GM20000 (cell line): ENCODE data around the gene GIGYF1.

Experiments
- DNase-seq: peaks from one replicate; pipeline ENCODE4 v3.0.0; 2012; ENCODE audit warnings: low spot score
- TF ChIP-seq, protein P1 (sequence below): IDR thresholded peaks from 2 replicates; pipeline ENCODE4 v1.5.1; 2012; ENCODE audit warnings: mild to moderate bottlenecking, control low read depth; ENCODE audit errors: extremely low read depth, missing control alignments

The GIGYF1 gene

DNA sequence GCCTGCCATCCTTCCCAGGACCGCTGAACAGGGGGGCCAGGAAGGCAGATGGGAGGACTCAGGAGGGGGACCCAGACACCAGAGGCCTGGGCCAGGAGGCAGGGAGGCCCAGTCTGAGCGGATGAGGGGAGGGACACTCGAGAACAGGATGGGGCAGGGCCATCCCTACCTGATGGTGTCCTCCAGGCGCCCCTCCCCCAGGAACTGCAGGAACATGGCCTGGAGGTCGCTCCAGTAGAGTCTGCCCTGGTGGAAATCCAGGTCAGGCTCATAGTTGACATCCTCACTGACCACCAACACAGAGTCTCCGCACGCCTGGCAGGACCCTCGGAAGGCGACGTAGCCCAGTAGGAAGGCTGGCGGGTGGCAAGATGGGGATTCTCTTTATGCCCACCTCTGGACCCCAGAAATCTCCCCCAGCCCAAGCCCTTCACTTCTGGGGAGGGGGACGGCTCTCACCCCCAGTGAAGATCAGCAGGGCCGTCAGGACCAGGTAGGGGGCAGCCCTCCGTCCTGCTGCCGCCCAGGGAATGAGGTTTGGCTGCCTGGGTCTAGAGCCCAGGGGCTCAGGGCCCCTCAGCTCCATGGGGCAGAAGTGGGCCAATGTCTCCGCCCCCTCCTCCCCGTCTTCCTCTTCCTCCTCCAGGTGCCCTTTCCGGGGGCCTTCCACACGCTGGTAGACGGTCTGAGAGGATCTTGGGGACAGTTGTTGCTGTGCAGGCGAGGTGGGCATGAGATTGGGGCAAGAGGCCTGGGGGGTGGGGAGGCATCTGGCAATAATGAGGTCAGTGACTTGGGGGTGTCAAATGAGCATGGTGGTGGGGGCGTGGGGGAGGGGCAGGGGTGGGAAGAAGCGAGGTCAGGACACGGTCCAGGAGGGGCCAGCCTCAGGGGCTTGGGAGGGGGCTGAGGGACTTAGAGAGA, 53.3 kb downstream of the GIGYF1 start:
- no peak for DNase-seq
- TF ChIP-seq, protein P1, sequence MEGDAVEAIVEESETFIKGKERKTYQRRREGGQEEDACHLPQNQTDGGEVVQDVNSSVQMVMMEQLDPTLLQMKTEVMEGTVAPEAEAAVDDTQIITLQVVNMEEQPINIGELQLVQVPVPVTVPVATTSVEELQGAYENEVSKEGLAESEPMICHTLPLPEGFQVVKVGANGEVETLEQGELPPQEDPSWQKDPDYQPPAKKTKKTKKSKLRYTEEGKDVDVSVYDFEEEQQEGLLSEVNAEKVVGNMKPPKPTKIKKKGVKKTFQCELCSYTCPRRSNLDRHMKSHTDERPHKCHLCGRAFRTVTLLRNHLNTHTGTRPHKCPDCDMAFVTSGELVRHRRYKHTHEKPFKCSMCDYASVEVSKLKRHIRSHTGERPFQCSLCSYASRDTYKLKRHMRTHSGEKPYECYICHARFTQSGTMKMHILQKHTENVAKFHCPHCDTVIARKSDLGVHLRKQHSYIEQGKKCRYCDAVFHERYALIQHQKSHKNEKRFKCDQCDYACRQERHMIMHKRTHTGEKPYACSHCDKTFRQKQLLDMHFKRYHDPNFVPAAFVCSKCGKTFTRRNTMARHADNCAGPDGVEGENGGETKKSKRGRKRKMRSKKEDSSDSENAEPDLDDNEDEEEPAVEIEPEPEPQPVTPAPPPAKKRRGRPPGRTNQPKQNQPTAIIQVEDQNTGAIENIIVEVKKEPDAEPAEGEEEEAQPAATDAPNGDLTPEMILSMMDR, result no peak

DNA sequence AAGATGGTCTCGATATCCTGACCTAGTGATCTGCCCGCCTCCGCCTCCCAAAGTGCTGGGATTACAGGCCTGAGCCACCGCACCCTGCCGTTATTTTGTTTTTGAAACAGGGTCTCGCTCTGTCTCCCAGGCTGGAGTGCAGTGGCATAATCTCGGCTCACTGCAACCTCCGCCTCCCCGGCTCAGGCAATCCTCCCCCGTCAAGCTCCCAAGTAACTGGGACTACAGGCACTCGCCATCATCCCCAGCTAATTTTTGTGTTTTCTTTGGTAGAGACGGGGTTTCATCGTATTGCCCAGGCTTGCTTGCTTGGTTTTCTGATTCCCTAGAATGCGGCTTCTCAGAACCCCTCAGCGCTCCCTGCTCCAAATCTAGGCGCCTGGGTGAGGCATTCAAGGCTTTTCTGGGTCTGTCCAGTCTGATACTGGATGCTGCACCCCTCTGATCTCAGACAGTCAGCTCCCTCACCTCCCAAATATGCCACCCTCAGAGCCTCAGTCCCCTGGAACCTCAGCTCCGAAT, 54.0 kb downstream of the GIGYF1 start:
- TF ChIP-seq, protein P1, result no peak
- DNase-seq, result no peak

DNA sequence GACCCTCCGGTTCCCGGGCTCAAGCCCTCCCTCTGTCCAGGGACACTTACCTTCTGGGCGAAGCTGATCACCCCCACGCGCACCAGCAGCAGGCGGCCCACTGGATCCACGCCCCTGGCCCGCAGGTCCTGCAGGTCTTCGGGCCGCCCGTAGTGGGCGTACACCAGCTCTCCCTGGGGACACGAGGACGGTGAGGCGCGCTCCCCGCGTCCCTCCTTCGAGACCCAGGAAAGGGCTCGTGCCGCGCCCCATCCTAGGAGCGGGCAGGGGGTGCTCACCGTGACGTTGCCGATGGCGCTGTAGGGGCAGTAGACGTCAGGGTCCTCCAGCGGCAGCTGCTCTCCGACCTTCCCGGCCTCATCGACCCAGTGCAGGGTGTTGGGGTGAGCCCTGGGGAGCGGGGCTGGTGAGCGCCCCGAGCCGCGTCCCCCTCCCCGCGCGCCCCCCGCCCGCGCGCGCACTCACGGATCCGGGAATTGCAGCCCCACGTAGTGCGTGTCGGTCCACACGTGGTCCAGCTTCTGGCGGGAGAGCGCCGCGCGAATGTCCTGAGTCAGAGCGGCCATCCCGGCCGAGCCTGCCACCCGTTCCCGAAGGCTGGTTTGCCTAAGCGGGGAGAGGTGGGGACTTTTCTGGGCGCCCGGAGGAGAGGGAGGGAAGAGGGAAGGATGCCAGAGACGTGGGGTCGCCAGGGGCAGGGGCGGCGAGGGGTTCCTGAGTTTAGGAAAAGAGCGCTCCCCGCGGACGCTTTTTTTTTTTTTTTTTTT, 60.9 kb downstream of the GIGYF1 start:
- peak; percentile 88 for DNase-seq
- TF ChIP-seq, protein P1, result peak; percentile 54

DNA sequence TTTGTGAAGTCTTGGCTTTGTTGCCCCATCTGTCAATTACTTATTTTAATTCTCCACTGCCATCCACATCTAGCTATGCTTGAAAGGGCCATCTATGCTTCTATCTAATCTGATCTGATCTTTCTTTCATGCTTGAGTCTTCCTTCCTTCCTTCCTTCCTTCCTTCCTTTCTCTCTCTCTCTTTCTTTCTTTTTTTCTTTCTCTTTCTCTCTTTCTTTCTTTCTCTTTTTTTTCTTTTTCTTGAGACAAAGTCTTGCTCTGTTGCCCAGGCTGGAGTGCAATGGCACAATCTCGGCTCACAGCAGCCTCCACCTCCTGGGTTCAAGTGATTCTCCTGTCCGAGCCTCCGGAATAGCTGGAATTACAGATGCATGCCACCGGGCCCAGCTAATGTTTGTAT, 64.0 kb downstream of the GIGYF1 start:
- TF ChIP-seq, protein P1, result no peak
- no peak for DNase-seq
